ENCODE results near the gene NDUFB6. TPM values are rescaled to one million over a fixed set of nuclear protein-coding genes. Genes with fewer than 3 reads are reported as not detected.

The NDUFB6 gene
- total RNA-seq, 6 experiments from 2014 or later: 28.9 to 39.9 (median 36.2) TPM

GRCh38 chr9:32566770-32567169, 6.2 kb downstream of the NDUFB6 start:
- no peaks in the 10 kb centered on the region for H3K27me3 ChIP-seq
- peaks cover 0 to 7% (median 2%) of the 10 kb centered on the region in 4 donors for H3K4me1 ChIP-seq
- no CpG with 5 or more reads among the region's 26 CpGs for WGBS (ENCODE audit: insufficient coverage, low coverage, low lambda C conversion rate, missing lambda C conversion rate)
- no peak for ATAC-seq
- DNase-seq: no peak
- TF ChIP-seq CTCF (IDR thresholded peaks at IDR 0.05) (no peak), POLR2A (IDR thresholded peaks at IDR 0.05) (no peak)
- intact Hi-C loops (cut with DNase I): no loop called here
- no peak overlapping the region for H3K4me3 ChIP-seq
- no peak overlapping the region for H3K27ac ChIP-seq
- H3K36me3 ChIP-seq: peaks cover 0 to 34% (median 5%) of the 10 kb centered on the region in 4 donors
- H3K9me3 ChIP-seq: no peaks in the 10 kb centered on the region

- DNase-seq (no peak), ATAC-seq (no peak)
- H3K36me3 ChIP-seq: peaks cover 0 to 34% (median 5%) of the 10 kb centered on the region in 4 donors
- TF ChIP-seq CTCF (IDR thresholded peaks at IDR 0.05) (no peak), POLR2A (IDR thresholded peaks at IDR 0.05) (no peak)
- no peaks in the 10 kb centered on the region for H3K27me3 ChIP-seq
- 87% methylated on average over 6 of the region's 6 CpGs for WGBS (ENCODE audit: insufficient coverage, low coverage, low lambda C conversion rate, missing lambda C conversion rate)
- no peaks in the 10 kb centered on the region for H3K9me3 ChIP-seq
- H3K4me1 ChIP-seq: no peaks in the 10 kb centered on the region
- intact Hi-C loops (cut with DNase I): no loop called here
- no peak overlapping the region for H3K4me3 ChIP-seq
- no peak overlapping the region for H3K27ac ChIP-seq
These were observed 7.0 kb downstream of the NDUFB6 start for GRCh38 chr9:32565967-32566366.

GRCh38 chr9:32558408-32558934, 14.5 kb downstream of the NDUFB6 start:
- intact Hi-C loops (cut with DNase I): no loop called here
- Histone ChIP-seq H3K36me3 (no peaks in the 10 kb centered on the region), H3K27me3 (no peaks in the 10 kb centered on the region), H3K27ac (no peak overlapping the region), H3K4me1 (peaks cover 0 to under 1% (median 0%) of the 10 kb centered on the region in 4 donors), H3K9me3 (no peaks in the 10 kb centered on the region), H3K4me3 (no peak overlapping the region)
- ATAC-seq (peak in 1 of 4 donors; percentile 15), DNase-seq (no peak)
- TF ChIP-seq CTCF (IDR thresholded peaks at IDR 0.05) (no peak), POLR2A (IDR thresholded peaks at IDR 0.05) (no peak)
- WGBS (ENCODE audit: insufficient coverage, low coverage, low lambda C conversion rate, missing lambda C conversion rate): 30% methylated on average over 3 of the region's 3 CpGs

GRCh38 chr9:32554591-32554990, 18.4 kb downstream of the NDUFB6 start:
- Histone ChIP-seq H3K36me3 (no peaks in the 10 kb centered on the region), H3K4me1 (peaks cover 0 to 13% (median 5%) of the 10 kb centered on the region in 4 donors), H3K9me3 (no peaks in the 10 kb centered on the region), H3K27me3 (no peaks in the 10 kb centered on the region), H3K4me3 (no peak overlapping the region), H3K27ac (no peak overlapping the region)
- intact Hi-C loops (cut with DNase I): no loop called here
- no peak for ATAC-seq
- TF ChIP-seq CTCF (IDR thresholded peaks at IDR 0.05): no peak
- no peak for DNase-seq

GRCh38 chr9:32554107-32554506, 18.9 kb downstream of the NDUFB6 start:
- intact Hi-C loops (cut with DNase I): no loop called here
- Histone ChIP-seq H3K27ac (no peak overlapping the region), H3K36me3 (no peaks in the 10 kb centered on the region), H3K4me1 (peaks cover 0 to 13% (median 6%) of the 10 kb centered on the region in 4 donors), H3K27me3 (no peaks in the 10 kb centered on the region), H3K9me3 (no peaks in the 10 kb centered on the region), H3K4me3 (no peak overlapping the region)
- TF ChIP-seq CTCF (IDR thresholded peaks at IDR 0.05): no peak
- no peak for TF ChIP-seq POLR2A (IDR thresholded peaks at IDR 0.05)
- WGBS (ENCODE audit: insufficient coverage, low coverage, low lambda C conversion rate, missing lambda C conversion rate): 70% methylated on average over 2 of the region's 2 CpGs
- no peak for ATAC-seq
- no peak for DNase-seq
